GM12878 (cell line): Measurements from ENCODE around the gene OR2AG2.

Experiments
- CEBPZ ChIP-seq: fragments of 150-350 bp; IDR thresholded peaks from 2 replicates; pipeline ENCODE4 v1.6.1; 2016; ENCODE audit warnings: low read depth, low read length
- CTCF ChIP-seq, 3 experiments: IDR thresholded peaks in 2 of 3; conservative IDR thresholded peaks in 1 of 3; 2 replicates each; pipeline ENCODE4 v1.5.1; 2011; ENCODE audit warnings: low read depth in 3 of 3, low read length in 3 of 3, mild to moderate bottlenecking in 3 of 3, control low read depth in 2 of 3, moderate library complexity in 2 of 3, inconsistent platforms in 1 of 3, mixed read lengths in 1 of 3; ENCODE audit not compliant: control insufficient read depth in 2 of 3, insufficient read depth in 1 of 3; ENCODE audit errors: extremely low read depth in 1 of 3
- NR2C2 ChIP-seq: IDR thresholded peaks from 2 replicates; pipeline ENCODE4 v1.6.1; 2011; ENCODE audit warnings: borderline replicate concordance, low read depth; ENCODE audit not compliant: control insufficient read depth, insufficient read length
- NR2F1 ChIP-seq: fragments of 450-650 bp; conservative IDR thresholded peaks from 2 replicates; pipeline ENCODE4 v1.6.1; 2017; ENCODE audit warnings: mild to moderate bottlenecking
- POLR2AphosphoS5 ChIP-seq: IDR thresholded peaks from 2 replicates; pipeline ENCODE4 v1.6.1; 2011; ENCODE audit warnings: mild to moderate bottlenecking, low read length, inconsistent platforms
- REST ChIP-seq: IDR thresholded peaks from 2 replicates; pipeline ENCODE4 v1.6.1; 2012; ENCODE audit warnings: mild to moderate bottlenecking, low read depth, low read length
- TAF1 ChIP-seq: IDR thresholded peaks from 2 replicates; pipeline ENCODE4 v1.6.1; 2011; ENCODE audit warnings: mild to moderate bottlenecking, low read depth, low read length, borderline replicate concordance
- TCF12 ChIP-seq: IDR thresholded peaks from 2 replicates; pipeline ENCODE4 v1.6.1; 2011; ENCODE audit warnings: low read depth, mild to moderate bottlenecking, low read length
- USF2 ChIP-seq: IDR thresholded peaks from 2 replicates; pipeline ENCODE4 v1.6.1; 2011; ENCODE audit warnings: low read depth, low read length, improper control_type of control experiment, borderline replicate concordance
- ZNF217 ChIP-seq: fragments of 450-650 bp; IDR thresholded peaks from 2 replicates; pipeline ENCODE4 v1.6.1; 2017; ENCODE audit warnings: antibody characterized with exemption, mild to moderate bottlenecking
- TF ChIP-seq, protein P1 (sequence below): IDR thresholded peaks from 2 replicates; pipeline ENCODE4 v1.6.1; 2011; ENCODE audit warnings: mild to moderate bottlenecking, low read depth, low read length, moderate library complexity; ENCODE audit not compliant: insufficient replicate concordance
- TF ChIP-seq, protein P2 (sequence below): fragments of 450-650 bp; IDR thresholded peaks from 2 replicates; pipeline ENCODE4 v1.6.1; 2018; ENCODE audit warnings: borderline replicate concordance, mild to moderate bottlenecking; ENCODE audit not compliant: partially characterized antibody
- TF ChIP-seq, protein P3 (sequence below): fragments of 450-650 bp; IDR thresholded peaks from 2 replicates; pipeline ENCODE4 v1.6.1; 2017; ENCODE audit warnings: mild to moderate bottlenecking

- no peak for TF ChIP-seq USF2
- peak; percentile 67 to 80 (median 73) for TF ChIP-seq CTCF (IDR thresholded peaks at IDR 0.05 in 2 of 3, conservative IDR thresholded peaks at IDR 0.05 in 1 of 3; ENCODE audit: control insufficient read depth in 2 of 3, extremely low read depth in 1 of 3, insufficient read depth in 1 of 3, low read depth in 3 of 3, low read length in 3 of 3)
- TF ChIP-seq POLR2AphosphoS5, result no peak
- TF ChIP-seq NR2F1, result no peak
- no peak for TF ChIP-seq REST
- TF ChIP-seq, protein P1, sequence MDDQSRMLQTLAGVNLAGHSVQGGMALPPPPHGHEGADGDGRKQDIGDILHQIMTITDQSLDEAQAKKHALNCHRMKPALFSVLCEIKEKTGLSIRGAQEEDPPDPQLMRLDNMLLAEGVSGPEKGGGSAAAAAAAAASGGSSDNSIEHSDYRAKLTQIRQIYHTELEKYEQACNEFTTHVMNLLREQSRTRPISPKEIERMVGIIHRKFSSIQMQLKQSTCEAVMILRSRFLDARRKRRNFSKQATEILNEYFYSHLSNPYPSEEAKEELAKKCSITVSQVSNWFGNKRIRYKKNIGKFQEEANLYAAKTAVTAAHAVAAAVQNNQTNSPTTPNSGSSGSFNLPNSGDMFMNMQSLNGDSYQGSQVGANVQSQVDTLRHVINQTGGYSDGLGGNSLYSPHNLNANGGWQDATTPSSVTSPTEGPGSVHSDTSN, result no peak
- TF ChIP-seq TAF1, result no peak
- TF ChIP-seq, protein P2, sequence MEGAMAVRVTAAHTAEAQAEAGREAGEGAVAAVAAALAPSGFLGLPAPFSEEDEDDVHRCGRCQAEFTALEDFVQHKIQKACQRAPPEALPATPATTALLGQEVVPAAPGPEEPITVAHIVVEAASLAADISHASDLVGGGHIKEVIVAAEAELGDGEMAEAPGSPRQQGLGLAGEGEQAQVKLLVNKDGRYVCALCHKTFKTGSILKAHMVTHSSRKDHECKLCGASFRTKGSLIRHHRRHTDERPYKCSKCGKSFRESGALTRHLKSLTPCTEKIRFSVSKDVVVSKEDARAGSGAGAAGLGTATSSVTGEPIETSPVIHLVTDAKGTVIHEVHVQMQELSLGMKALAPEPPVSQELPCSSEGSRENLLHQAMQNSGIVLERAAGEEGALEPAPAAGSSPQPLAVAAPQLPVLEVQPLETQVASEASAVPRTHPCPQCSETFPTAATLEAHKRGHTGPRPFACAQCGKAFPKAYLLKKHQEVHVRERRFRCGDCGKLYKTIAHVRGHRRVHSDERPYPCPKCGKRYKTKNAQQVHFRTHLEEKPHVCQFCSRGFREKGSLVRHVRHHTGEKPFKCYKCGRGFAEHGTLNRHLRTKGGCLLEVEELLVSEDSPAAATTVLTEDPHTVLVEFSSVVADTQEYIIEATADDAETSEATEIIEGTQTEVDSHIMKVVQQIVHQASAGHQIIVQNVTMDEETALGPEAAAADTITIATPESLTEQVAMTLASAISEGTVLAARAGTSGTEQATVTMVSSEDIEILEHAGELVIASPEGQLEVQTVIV, result no peak
- TF ChIP-seq CEBPZ, result no peak
- no peak for TF ChIP-seq ZNF217
- TF ChIP-seq TCF12, result no peak
- no peak for TF ChIP-seq NR2C2
- TF ChIP-seq, protein P3, sequence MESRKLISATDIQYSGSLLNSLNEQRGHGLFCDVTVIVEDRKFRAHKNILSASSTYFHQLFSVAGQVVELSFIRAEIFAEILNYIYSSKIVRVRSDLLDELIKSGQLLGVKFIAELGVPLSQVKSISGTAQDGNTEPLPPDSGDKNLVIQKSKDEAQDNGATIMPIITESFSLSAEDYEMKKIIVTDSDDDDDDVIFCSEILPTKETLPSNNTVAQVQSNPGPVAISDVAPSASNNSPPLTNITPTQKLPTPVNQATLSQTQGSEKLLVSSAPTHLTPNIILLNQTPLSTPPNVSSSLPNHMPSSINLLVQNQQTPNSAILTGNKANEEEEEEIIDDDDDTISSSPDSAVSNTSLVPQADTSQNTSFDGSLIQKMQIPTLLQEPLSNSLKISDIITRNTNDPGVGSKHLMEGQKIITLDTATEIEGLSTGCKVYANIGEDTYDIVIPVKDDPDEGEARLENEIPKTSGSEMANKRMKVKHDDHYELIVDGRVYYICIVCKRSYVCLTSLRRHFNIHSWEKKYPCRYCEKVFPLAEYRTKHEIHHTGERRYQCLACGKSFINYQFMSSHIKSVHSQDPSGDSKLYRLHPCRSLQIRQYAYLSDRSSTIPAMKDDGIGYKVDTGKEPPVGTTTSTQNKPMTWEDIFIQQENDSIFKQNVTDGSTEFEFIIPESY, result no peak
Observed at GRCh38 chr11:6737872-6738466, 33.8 kb downstream of the OR2AG2 start.
